ENCODE results near the gene SPOCK1. TPM values are rescaled to one million over a fixed set of nuclear protein-coding genes. Genes with fewer than 3 reads are reported as not detected.

The SPOCK1 gene
- total and polyA plus RNA-seq, 2 experiments from 2014 or later: 4.1 to 14.0 TPM

DNA sequence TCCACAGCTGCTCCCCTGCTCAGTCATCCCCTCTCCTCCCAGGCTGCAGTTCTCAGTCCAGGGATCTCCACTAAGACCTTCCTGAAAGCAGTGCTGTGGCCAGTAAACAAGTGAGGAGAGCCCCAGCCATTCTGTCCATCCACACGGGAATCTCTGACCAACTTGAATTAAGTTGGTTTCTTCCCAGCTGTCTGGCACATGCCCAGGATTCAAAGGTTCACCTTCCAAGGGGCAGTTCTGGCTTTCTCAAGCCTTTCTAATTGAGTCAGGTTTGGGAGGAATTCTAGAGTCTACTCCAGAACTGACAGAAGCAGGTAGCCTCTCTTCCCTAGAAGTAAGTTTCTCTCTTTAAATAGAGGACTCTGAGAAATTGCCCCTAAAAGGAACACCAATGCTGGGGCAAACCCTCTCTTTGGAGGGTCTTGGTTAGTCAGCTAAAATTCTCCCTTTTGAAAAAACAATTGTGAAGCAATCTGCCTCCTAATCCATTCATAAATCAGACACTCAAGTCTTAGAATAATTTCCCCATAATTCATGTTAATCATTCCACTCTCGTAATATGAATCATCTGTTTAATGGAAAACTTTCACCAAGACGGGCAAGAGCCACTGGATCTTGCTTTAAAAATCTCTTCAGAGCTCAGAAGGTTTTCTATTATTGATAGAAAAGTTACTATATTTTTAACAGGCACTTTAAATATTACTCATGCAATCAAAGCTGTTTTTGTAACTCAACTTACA is 133.8 kb downstream of the SPOCK1 start:
- TF ChIP-seq, protein P1, sequence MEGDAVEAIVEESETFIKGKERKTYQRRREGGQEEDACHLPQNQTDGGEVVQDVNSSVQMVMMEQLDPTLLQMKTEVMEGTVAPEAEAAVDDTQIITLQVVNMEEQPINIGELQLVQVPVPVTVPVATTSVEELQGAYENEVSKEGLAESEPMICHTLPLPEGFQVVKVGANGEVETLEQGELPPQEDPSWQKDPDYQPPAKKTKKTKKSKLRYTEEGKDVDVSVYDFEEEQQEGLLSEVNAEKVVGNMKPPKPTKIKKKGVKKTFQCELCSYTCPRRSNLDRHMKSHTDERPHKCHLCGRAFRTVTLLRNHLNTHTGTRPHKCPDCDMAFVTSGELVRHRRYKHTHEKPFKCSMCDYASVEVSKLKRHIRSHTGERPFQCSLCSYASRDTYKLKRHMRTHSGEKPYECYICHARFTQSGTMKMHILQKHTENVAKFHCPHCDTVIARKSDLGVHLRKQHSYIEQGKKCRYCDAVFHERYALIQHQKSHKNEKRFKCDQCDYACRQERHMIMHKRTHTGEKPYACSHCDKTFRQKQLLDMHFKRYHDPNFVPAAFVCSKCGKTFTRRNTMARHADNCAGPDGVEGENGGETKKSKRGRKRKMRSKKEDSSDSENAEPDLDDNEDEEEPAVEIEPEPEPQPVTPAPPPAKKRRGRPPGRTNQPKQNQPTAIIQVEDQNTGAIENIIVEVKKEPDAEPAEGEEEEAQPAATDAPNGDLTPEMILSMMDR (IDR thresholded peaks at IDR 0.05; ENCODE audit: low read depth, low read length): no peak
- no peak for DNase-seq (ENCODE audit: low read depth in 1 of 2, low spot score in 1 of 2)
- no peaks in the 10 kb centered on the region for H3K4me1 ChIP-seq (ENCODE audit: low read depth)

DNA sequence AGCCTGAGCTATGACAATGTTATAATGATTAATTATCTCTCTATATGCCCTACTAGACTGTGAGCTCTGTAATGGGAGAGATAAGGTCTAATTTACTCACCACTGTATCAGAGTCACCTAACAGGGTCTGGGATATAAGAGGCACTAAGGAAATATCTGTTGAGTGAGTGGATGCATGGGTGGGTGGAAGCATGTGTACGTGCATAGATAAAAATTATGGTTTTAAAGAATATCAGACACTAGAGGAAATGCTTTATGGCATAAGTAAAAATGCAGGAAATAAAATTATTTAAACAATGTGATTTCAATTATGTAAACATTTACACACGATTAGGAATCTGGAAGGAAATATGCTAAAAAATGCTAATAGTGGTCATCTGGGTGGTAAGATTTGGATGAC is 137.8 kb downstream of the SPOCK1 start:
- DNase-seq (ENCODE audit: low read depth in 1 of 2, low spot score in 1 of 2): peak in 1 of 2 donors; percentile 44
- no peaks in the 10 kb centered on the region for H3K9me3 ChIP-seq (ENCODE audit: low read depth)
- no peaks in the 10 kb centered on the region for H3K36me3 ChIP-seq
- H3K27me3 ChIP-seq: peaks cover 5% of the 10 kb centered on the region
- H3K4me1 ChIP-seq (ENCODE audit: low read depth): no peaks in the 10 kb centered on the region
- H3K27ac ChIP-seq: no peak overlapping the region
- H3K4me3 ChIP-seq: no peak overlapping the region
- TF ChIP-seq, protein P1 (IDR thresholded peaks at IDR 0.05; ENCODE audit: low read depth, low read length): no peak

More for the DNA sequence above, 133.8 kb downstream of the SPOCK1 start:
- Histone ChIP-seq H3K9me3 (ENCODE audit: low read depth) (no peaks in the 10 kb centered on the region), H3K27ac (no peak overlapping the region), H3K36me3 (no peaks in the 10 kb centered on the region), H3K27me3 (no peaks in the 10 kb centered on the region), H3K4me3 (no peak overlapping the region)

DNA sequence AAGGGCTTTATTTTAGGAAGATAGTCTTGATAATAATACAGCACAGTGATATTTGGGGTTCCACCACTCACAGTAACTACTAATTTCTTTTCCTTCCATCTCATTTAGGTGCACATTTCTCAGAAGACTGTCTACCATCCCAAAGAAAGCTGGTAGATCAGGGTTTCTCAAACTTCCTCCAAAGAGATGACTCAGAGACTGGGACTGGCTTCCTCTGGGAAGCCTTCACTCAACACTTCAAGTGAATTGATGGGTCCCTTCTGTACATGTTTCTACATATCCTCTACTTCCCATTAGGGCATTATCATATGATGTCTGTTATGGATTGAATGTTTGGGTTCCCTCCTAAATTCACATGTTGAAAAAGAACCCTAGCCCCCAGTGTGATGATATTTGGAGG is 138.5 kb downstream of the SPOCK1 start:
- H3K27me3 ChIP-seq: peaks cover 5% of the 10 kb centered on the region
- H3K27ac ChIP-seq: no peak overlapping the region
- no peaks in the 10 kb centered on the region for H3K36me3 ChIP-seq
- peak in 1 of 2 donors; percentile 35 for DNase-seq (ENCODE audit: low read depth in 1 of 2, low spot score in 1 of 2)
- no peaks in the 10 kb centered on the region for H3K4me1 ChIP-seq (ENCODE audit: low read depth)
- TF ChIP-seq, protein P1 (IDR thresholded peaks at IDR 0.05; ENCODE audit: low read depth, low read length): no peak
- H3K4me3 ChIP-seq: no peak overlapping the region
- H3K9me3 ChIP-seq (ENCODE audit: low read depth): no peaks in the 10 kb centered on the region

DNA sequence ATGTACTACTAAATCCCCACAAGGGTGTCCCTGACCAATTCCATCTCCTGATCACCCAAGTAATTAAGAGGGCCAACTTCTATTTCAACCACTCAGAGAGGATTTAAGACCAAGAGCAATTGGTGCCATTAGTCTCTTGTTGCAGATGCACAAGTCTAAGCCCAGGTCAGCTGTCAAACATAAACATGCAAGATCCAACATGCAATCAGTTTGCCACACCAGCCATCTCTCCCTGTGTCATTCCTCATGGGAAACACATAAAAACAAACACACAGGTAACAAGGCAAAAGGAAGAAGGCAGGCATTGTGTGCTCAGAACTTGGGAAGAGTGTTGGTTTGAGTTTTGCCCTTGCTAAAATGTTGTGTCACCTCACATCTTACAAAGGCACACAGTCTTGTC is 139.2 kb downstream of the SPOCK1 start:
- H3K27ac ChIP-seq: no peak overlapping the region
- H3K27me3 ChIP-seq: peaks cover 5% of the 10 kb centered on the region
- no peak overlapping the region for H3K4me3 ChIP-seq
- TF ChIP-seq, protein P1 (IDR thresholded peaks at IDR 0.05; ENCODE audit: low read depth, low read length): no peak
- H3K36me3 ChIP-seq: no peaks in the 10 kb centered on the region
- H3K4me1 ChIP-seq (ENCODE audit: low read depth): no peaks in the 10 kb centered on the region
- no peak for DNase-seq (ENCODE audit: low read depth in 1 of 2, low spot score in 1 of 2)
- H3K9me3 ChIP-seq (ENCODE audit: low read depth): no peaks in the 10 kb centered on the region

DNA sequence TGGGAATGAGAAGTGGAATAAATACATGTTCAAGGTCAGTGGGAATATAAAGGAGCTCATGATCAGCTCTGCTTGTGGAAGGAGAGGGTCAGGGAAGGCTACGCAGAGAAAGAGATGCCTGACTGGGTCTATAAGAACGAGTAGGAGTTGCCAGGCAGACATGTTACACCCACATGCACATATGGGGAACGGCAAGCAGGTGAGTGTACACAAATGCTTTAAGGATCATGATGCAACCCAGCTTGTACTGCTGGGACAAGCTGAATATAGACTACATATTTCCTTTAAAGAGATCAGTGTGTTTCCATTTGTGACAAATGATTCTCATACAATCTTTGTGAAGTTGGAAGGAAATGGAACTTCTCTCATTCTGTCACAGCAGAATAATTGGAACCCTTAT is 141.7 kb downstream of the SPOCK1 start:
- H3K4me1 ChIP-seq (ENCODE audit: low read depth): no peaks in the 10 kb centered on the region
- no peak overlapping the region for H3K27ac ChIP-seq
- TF ChIP-seq, protein P1 (IDR thresholded peaks at IDR 0.05; ENCODE audit: low read depth, low read length): no peak
- no peak overlapping the region for H3K4me3 ChIP-seq
- H3K9me3 ChIP-seq (ENCODE audit: low read depth): no peaks in the 10 kb centered on the region
- H3K36me3 ChIP-seq: no peaks in the 10 kb centered on the region
- no peak for DNase-seq (ENCODE audit: low read depth in 1 of 2, low spot score in 1 of 2)
- H3K27me3 ChIP-seq: peaks cover 5% of the 10 kb centered on the region
